ENCODE results near the gene CFAP141.
"Not testable (repeated sequence)": the region's sequence is repeated elsewhere in the genome, so short reads cannot be mapped to it uniquely, and the experiment has no call there.

CFAP141 gene

GRCh38 chr1:154206196-154206595, at the start of gene CFAP141:
Gene CFAP141, minus strand, starts transcription at chr1:154206333. Its CDS starts 26 bp downstream, at chr1:154206307.
- peak in 1 of 2 donors; percentile 23 for DNase-seq

GRCh38 chr1:154253671-154254070, 47.5 kb upstream of the CFAP141 start:
- no peak for DNase-seq

GRCh38 chr1:154241703-154242351, 35.7 kb upstream of the CFAP141 start:
- DNase-seq, result peak in 1 of 2 donors; percentile 40

GRCh38 chr1:154240294-154240833, 34.2 kb upstream of the CFAP141 start:
- no peak for DNase-seq

GRCh38 chr1:154239491-154239890, 33.4 kb upstream of the CFAP141 start:
- DNase-seq, result no peak

GRCh38 chr1:154237880-154238506, 31.9 kb upstream of the CFAP141 start:
- DNase-seq, result no peak

- DNase-seq, result no peak
Observed at GRCh38 chr1:154237435-154237834, 31.3 kb upstream of the CFAP141 start.

GRCh38 chr1:154236855-154237254, 30.7 kb upstream of the CFAP141 start:
- DNase-seq, result no peak

GRCh38 chr1:154233127-154233526, 27.0 kb upstream of the CFAP141 start:
- not testable (repeated sequence) for DNase-seq

GRCh38 chr1:154231112-154231511, 25.0 kb upstream of the CFAP141 start:
- not testable (repeated sequence) for DNase-seq

- DNase-seq, result no peak
Observed at GRCh38 chr1:154225370-154225769, 19.2 kb upstream of the CFAP141 start.

- DNase-seq, result no peak
Observed at GRCh38 chr1:154223621-154224020, 17.5 kb upstream of the CFAP141 start.

- DNase-seq, result no peak
Observed at GRCh38 chr1:154222918-154223317, 16.8 kb upstream of the CFAP141 start.

- no peak for DNase-seq
Observed at GRCh38 chr1:154222518-154222917, 16.4 kb upstream of the CFAP141 start.

GRCh38 chr1:154221278-154222001, 15.3 kb upstream of the CFAP141 start:
- DNase-seq, result peak; percentile 78 to 81

- no peak for DNase-seq
Observed at GRCh38 chr1:154220970-154221277, 14.8 kb upstream of the CFAP141 start.

GRCh38 chr1:154220071-154220969, 14.2 kb upstream of the CFAP141 start, which contains the start of gene UBAP2L:
Gene UBAP2L, plus strand, starts transcription at chr1:154220955. Its CDS starts 4,169 bp downstream, at chr1:154225124.
- DNase-seq, result peak; percentile 99

GRCh38 chr1:154219541-154219940, 13.4 kb upstream of the CFAP141 start:
- peak in 1 of 2 donors; percentile 18 for DNase-seq

GRCh38 chr1:154218545-154218944, 12.4 kb upstream of the CFAP141 start:
- no peak for DNase-seq

GRCh38 chr1:154213274-154213673, 7.1 kb upstream of the CFAP141 start:
- no peak for DNase-seq

- DNase-seq, result no peak
Observed at GRCh38 chr1:154212083-154212482, 6.0 kb upstream of the CFAP141 start.

- no peak for DNase-seq
Observed at GRCh38 chr1:154208677-154209388, 2.7 kb upstream of the CFAP141 start.
